Cardiac fibroblast (primary cell): Measurements from ENCODE around the gene PVALB.

Experiments
- DNase-seq, 2 donors: peaks; one replicate each; pipeline versions ENCODE4 v3.0.0 to v3.0.0-alpha.2; 2010; ENCODE audit warnings: low read depth in 2 of 2
- H3K4me3 ChIP-seq, 2 donors: replicated peaks in 1 of 2; 1 replicate in 1 of 2; 2 replicates in 1 of 2; pipeline ENCODE4 v1.5.1; 2011; ENCODE audit warnings: low read depth in 2 of 2, low read length in 2 of 2, mild to moderate bottlenecking in 2 of 2, moderate library complexity in 1 of 2
- CTCF ChIP-seq: IDR thresholded peaks from one replicate; pipeline ENCODE4 v1.5.1; 2011; ENCODE audit warnings: low read depth, mild to moderate bottlenecking, low read length, inconsistent platforms

PVALB gene

DNA sequence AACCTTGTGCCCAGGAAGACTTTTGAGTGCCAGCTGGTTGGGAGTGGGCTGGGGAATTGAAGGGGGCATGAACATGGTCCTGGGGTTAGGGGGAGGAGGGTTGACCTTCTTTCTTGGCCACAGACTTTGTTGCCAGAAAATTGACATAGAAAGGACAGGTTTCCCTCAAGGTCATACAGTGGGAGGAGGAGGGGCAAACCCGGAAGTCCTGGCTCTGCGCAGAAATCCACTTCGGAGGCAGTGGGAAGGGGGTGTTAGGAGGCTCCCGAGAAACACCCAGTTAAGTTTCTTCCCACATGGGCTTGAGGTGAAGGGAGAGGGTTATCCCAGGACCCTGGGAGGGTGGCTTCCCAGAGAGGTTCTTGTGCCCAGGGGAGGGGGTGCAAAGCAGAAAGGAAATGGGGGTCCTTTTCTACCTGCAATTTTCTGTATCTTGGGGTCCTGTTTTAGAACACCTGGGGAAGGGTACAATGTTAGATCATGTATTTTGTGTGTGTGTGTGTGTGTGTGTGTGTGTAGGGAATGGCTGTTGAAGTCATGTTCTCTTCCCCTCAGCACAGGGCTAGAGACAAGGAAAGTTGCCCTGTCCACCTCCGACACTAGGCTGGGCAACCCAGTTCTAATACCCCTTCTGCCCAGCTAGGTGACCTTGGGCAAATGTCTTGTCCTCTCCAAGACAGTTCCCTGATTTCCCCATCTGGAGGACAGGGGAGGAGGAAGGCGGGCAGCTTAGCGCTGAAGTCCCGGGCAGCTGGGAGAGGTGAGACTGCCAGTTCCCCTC lies 1.1 kb downstream of the PVALB start:
- no peak for TF ChIP-seq CTCF
- DNase-seq: no peak
- H3K4me3 ChIP-seq: no peak overlapping the region

DNA sequence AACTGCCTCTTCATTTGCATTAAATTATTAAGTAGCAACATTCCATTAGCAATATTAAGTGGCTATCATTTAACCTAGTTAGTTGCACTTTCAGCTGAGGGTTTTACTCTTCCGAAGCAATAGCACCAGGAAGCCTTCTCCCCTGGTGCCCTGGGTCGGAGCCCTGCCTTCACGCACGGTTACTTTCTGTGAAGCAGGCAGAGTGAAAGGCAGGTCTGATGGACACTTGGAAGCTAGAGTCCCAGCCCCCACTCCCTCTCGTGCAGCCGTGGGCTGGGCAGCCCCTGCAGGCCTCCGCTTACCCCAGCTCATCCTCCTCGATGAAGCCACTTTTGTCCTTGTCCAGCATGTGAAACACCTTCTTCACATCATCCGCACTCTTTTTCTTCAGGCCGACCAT lies 2.0 kb downstream of the PVALB start:
- no peak overlapping the region for H3K4me3 ChIP-seq
- TF ChIP-seq CTCF: no peak
- no peak for DNase-seq

- H3K4me3 ChIP-seq: no peak overlapping the region
- DNase-seq: no peak
- no peak for TF ChIP-seq CTCF
These were observed 5.6 kb downstream of the PVALB start for GRCh38 chr22:36811094-36811800.

DNA sequence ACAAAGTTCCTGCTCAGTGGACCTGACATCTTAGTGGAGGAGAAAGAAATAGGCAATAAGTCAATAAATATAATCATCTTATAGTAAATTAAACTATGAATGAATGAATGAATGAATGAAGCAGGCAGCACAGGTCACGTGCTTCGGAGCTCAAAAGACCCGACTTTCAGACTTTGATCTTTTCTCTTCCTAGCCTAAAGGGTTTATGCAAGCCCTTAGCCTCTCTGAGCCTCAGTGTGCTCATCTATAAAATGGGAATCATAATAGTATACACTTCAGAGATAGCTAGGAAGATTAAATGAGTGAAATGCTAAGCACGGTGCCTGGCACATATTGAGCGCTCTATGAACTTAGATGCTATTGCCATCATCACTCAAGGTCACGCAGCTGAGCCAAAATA lies 7.5 kb downstream of the PVALB start:
- DNase-seq: no peak
- H3K4me3 ChIP-seq: no peak overlapping the region
- TF ChIP-seq CTCF: no peak

DNA sequence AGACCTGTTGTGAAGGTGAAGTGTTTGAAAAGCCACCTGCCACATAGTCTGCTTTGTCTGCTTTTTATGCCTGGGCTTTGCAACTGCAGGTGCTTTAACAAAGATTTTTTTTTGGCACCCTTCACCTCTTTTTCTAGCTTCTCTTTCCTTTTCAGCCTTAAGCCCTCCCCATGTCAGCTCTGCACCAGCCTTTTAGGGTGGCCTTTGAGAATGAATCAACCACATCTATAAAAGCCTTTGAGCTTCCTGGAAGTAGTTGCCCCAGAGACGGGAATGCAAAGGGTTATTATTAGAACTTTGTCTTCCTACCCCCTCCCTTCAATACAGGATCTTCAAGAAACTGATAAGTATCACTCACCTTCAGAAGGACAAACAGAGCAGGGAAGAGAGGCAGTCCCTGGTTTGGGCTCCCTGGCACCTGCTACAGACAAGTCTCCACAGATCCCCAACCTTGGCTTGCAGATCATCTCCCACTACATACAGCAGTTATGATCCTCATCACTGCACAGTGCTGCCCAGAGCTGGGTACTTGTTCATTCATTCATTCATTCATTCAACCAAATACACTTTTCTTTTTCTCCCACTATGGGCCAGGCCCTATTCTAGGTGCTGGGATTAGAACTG lies 8.0 kb downstream of the PVALB start:
- no peak overlapping the region for H3K4me3 ChIP-seq
- no peak for TF ChIP-seq CTCF
- DNase-seq: no peak

DNA sequence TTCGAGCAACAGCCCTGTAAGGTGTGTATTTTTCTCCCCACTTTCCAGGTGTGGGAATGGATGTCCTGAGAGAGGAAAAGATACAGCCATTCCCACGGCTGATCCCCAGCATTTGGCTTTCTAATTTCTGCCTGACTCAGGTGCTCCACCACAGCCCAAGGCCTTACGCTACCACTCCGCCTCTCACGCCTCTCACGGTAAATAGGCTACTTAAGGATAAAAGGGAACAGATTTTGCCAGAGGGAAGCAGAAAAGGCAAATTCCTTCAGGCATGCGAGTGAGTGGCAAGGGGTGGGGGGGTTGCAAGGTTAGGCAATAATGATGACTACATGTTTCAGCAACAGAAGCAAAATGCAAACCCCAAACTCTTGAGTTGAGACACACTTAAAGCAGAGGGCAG lies 9.2 kb downstream of the PVALB start:
- H3K4me3 ChIP-seq: no peak overlapping the region
- no peak for DNase-seq
- TF ChIP-seq CTCF: no peak
